GM12892 (cell line): ENCODE measurements around the gene ZMAT5.

Experiments used
- POLR2A ChIP-seq: IDR thresholded peaks from 2 replicates; pipeline ENCODE4 v1.6.1; 2011; ENCODE audit warnings: low read depth, low read length, control low read depth
- POLR2AphosphoS5 ChIP-seq: IDR thresholded peaks from 2 replicates; pipeline ENCODE4 v1.6.1; 2011; ENCODE audit warnings: low read depth, low read length, control low read depth

- TF ChIP-seq POLR2A (no peak), POLR2AphosphoS5 (no peak)
Observed at GRCh38 chr22:29816539-29816938, 49.7 kb upstream of the ZMAT5 start.
